Epithelial cell of proximal tubule (primary cell): Measurements from ENCODE around the gene UPP1. TPM values are rescaled to one million over a fixed set of nuclear protein-coding genes. Genes with fewer than 3 reads are reported as not detected.
A peak's percentile ranks its signal among the peaks of the same experiment; 100 is the strongest.

Experiments
- DNase-seq: peaks from one replicate; pipeline ENCODE4 v3.0.0-alpha.2; 2011; ENCODE audit warnings: low read depth
- H3K4me3 ChIP-seq: 2 replicates; pipeline ENCODE4 v1.5.1; 2011; ENCODE audit warnings: low read depth, mild to moderate bottlenecking, low read length
- CTCF ChIP-seq: conservative IDR thresholded peaks from 2 replicates; pipeline ENCODE4 v1.5.1; 2012; ENCODE audit warnings: low read depth, mild to moderate bottlenecking, low read length
- total RNA-seq: library from RNA; depleted of rRNA; stranded (reverse); fragments of >200 nt; gene quantifications from 2 replicates; pipeline ENCODE4 v1.2.3, GENCODE V29; 2015

The UPP1 gene
- total RNA-seq: 35.6 and 77.8 TPM in 2 replicates

DNA sequence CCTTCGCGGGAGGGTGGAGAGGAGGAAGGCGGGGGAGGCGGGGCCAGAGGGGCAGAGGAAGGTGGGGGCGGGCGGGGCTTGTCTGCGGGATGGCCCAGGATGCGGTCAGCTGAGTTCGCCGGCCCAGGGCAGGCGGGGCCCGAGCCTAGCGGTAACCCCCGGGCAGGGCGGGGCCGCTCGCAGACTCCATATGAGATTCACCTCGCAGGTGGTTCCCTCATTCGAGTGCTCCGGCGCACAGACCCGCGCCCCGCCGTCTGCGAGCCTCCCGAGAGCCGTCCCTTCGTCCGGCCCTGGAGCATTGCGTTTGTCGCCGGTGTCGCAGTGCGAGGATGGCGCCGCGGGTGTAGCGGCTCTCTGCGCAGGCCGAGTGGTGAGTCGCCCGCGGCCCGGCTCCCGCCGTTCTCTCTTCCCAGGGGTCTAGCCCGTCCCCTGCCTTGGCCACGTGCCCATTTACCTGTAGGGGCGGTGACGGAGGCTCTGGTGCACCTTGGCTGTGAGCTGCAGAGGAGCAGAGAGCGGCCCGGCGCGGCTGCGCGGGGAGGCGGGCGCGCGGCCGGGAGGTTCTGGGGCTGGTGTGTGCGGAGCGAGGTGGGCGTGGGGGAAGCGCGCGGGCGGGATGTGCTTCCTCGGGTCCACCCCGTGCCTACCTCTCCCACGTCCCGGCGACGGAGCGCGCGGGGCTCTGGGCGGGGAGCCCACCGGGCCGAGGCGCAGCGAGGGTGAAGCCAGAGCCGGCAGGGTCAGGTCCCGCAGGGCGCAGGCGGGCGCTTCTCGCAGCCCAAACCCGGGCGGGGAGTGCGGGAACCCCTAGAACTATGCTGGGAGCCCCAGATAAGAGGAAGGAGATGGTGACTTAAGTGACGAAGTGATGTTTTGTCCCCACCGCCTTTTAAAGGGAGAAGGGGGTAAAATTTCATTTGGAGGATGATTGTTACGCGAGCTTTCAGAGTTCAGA lies at the start of gene UPP1:
TSS of gene UPP1 (plus strand) at position 220 of the 958 bp plus-strand sequence. CDS start 5,519 bp downstream, outside the sequence.
- peak within 1 kb of the TSS; percentile 86 for H3K4me3 ChIP-seq
- no peak for DNase-seq
- TF ChIP-seq CTCF: no peak

GRCh38 chr7:48040944-48041652 lies 48.0 kb upstream of the UPP1 start:
- no peak for DNase-seq
- TF ChIP-seq CTCF: no peak
- H3K4me3 ChIP-seq: no peak overlapping the region

GRCh38 chr7:48041653-48041970 lies 47.5 kb upstream of the UPP1 start:
- TF ChIP-seq CTCF: no peak
- H3K4me3 ChIP-seq: no peak overlapping the region
- no peak for DNase-seq

DNA sequence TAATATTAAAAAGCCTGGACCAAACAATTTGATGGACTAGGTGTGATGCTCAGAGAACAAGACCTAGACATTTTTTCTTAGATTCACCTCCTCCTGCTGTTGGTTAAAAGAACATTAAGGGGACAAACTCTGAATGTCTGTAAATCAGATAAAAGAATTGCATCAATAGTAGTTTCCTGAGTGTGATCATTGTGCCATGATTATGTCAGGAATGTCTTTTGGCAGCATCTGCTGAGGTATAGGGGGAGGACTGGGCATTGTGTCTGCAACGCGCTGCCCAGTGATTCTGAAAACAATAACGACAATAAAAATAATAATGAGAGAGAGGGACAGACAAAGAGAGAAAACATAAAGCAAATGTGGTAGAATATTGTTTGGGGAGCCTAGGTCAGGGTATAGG lies 46.8 kb upstream of the UPP1 start:
- H3K4me3 ChIP-seq: no peak overlapping the region
- DNase-seq: no peak
- no peak for TF ChIP-seq CTCF

DNA sequence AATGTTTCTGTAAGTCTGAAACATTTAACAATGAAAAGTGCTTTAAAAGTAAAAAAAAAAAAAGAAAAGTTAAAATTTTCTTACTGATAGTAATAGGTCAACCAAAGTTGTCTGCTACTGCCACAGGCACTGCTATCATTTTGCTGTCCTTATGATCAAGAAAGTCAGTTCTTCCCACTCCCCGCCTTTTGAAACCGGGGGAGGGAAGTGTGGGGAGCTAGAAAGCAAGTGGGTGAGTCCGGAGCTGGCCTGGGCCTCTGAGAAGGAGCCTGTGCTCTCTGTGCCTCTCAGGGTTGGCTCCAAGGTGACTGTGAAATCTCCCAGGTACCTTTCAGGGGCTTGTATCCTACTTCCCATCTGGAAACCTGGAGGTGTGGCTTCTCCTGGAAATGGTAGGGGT lies 46.4 kb upstream of the UPP1 start:
- no peak for DNase-seq
- no peak for TF ChIP-seq CTCF
- no peak overlapping the region for H3K4me3 ChIP-seq

DNA sequence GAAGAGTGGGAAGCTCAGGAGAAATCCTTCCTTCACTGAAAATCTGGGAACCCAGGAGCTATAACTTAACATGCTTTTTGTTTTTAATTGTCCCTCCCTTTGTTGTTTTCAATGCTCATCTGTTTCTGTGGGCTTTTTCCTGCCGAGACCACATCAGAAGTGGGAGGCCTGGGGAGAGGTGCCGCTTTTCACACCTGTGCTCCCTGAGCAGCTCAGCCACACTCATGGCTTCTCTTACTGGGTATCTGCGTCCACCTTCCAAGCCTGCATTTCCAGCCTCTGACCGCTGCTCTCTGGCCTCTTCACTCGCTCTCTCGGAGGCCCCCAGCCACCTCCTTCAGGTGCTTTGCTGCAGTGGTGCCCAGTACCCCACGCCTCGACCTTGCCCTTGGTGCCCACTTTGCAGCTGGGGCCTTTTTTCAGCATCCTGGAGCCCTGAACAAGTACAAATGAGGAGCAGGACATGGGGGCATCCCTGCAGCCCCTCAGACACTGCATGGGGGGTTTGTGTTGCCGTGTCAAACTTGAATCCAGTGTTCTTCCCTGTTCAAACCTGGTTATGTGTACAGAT lies 43.8 kb upstream of the UPP1 start:
- DNase-seq: no peak
- H3K4me3 ChIP-seq: no peak overlapping the region
- TF ChIP-seq CTCF: no peak
